ENCODE results near the gene KMT2B.

The KMT2B gene

DNA sequence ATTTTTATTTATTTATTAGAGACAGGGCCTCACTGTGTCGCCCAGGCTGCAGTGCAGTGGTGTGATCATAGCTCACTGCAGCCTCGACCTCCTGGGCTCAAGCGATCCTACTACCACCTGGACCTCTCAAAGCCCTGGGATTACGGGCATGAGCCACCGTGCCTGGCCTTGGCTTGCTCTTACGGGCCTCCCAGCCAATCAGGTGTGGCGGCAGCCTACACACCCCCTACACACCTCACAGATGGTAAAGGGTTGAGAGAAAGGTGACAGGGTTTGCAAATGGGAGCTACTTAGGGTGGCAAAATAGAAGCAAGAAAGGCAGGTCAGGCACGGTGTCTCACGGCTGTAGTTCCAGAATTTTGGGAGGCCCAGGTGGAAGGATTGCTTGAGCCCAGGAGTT lies 14.5 kb upstream of the KMT2B start:
- Histone ChIP-seq H3K4ac (ENCODE audit: low read depth, low read length) (no peak overlapping the region), H3K79me1 (ENCODE audit: low read length) (no peaks in the 10 kb centered on the region), H2BK5ac (ENCODE audit: low read depth, low read length, poor library complexity) (no peak overlapping the region), H3K9me3 (ENCODE audit: insufficient read depth, low read depth, low read length) (no peaks in the 10 kb centered on the region), H3K9ac (ENCODE audit: low read length) (no peak overlapping the region), H4K12ac (ENCODE audit: low read depth, low read length) (no peak overlapping the region), H3K79me2 (ENCODE audit: control insufficient read depth, insufficient read depth, low read length, poor library complexity) (no peaks in the 10 kb centered on the region), H2BK12ac (ENCODE audit: low read length) (no peak overlapping the region), H3K36me3 (ENCODE audit: control insufficient read depth in 1 of 2, insufficient read depth in 2 of 2, low read length in 2 of 2) (no peaks in the 10 kb centered on the region), H3K27me3 (ENCODE audit: insufficient read depth, low read length) (no peaks in the 10 kb centered on the region), H3K14ac (ENCODE audit: low read length) (no peak overlapping the region), H3K27ac (ENCODE audit: low read depth, low read length) (no peak overlapping the region), H4K8ac (ENCODE audit: low read depth, low read length) (no peak overlapping the region), H2AFZ (ENCODE audit: insufficient read depth, low read length, poor library complexity) (no peak overlapping the region), H2AK5ac (ENCODE audit: low read length) (no peak overlapping the region), H3K4me3 (ENCODE audit: low read depth, low read length) (no peak overlapping the region), H2BK120ac (ENCODE audit: insufficient read depth, low read length, poor library complexity) (no peak overlapping the region), H3K23ac (ENCODE audit: low read length) (no peak overlapping the region), H4K91ac (ENCODE audit: low read depth, low read length) (no peak overlapping the region), H3K4me1 (ENCODE audit: control insufficient read depth in 1 of 2, insufficient read depth in 2 of 2, low read length in 2 of 2) (peaks cover 3 to 5% of the 10 kb centered on the region in 2 experiments), H3K18ac (ENCODE audit: low read length) (no peak overlapping the region), H3K4me2 (ENCODE audit: low read length) (no peak overlapping the region)
- no peak for DNase-seq
- no CpG with 5 or more reads among the region's 9 CpGs for WGBS (ENCODE audit: extremely low coverage, insufficient coverage, insufficient read length)

DNA sequence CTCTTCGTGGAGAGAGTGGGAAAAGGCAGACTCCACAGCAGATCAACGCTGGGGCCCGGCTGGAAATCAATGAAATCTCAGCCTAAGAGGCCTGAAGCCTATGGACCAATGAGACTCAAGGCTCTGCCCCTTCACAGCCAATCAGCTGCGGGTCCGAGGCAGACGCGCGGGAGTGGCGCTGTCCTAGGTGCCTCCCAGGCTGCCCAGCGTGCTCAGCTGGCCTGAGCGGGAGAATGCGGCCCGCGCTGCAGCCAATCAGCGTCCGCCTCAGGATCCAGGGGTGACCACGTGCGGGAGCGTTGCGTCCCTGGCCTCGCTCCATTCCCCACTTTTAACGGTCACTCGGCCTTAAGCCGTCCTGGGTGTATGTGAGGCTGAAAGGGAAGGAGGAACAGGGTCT lies 13.6 kb upstream of the KMT2B start, which contains the start of gene ZBTB32:
ZBTB32 (plus strand) TSS at position 341 of the 400 bp plus-strand sequence. CDS start 10,069 bp downstream, outside the sequence.
- Histone ChIP-seq H3K27ac (ENCODE audit: low read depth, low read length) (no peak within 1 kb of the TSS), H2BK12ac (ENCODE audit: low read length) (no peak within 1 kb of the TSS), H4K8ac (ENCODE audit: low read depth, low read length) (no peak within 1 kb of the TSS), H3K4me2 (ENCODE audit: low read length) (no peak within 1 kb of the TSS), H3K18ac (ENCODE audit: low read length) (no peak within 1 kb of the TSS), H3K9ac (ENCODE audit: low read length) (no peak within 1 kb of the TSS), H2AFZ (ENCODE audit: insufficient read depth, low read length, poor library complexity) (no peak within 1 kb of the TSS), H3K14ac (ENCODE audit: low read length) (no peak within 1 kb of the TSS), H3K27me3 (ENCODE audit: insufficient read depth, low read length) (no peaks in the 10 kb centered on the region), H3K4ac (ENCODE audit: low read depth, low read length) (no peak within 1 kb of the TSS), H4K91ac (ENCODE audit: low read depth, low read length) (no peak within 1 kb of the TSS), H2BK120ac (ENCODE audit: insufficient read depth, low read length, poor library complexity) (no peak within 1 kb of the TSS), H2AK5ac (ENCODE audit: low read length) (no peak within 1 kb of the TSS), H3K79me2 (ENCODE audit: control insufficient read depth, insufficient read depth, low read length, poor library complexity) (no peaks in the 10 kb centered on the region), H3K23ac (ENCODE audit: low read length) (no peak within 1 kb of the TSS), H3K36me3 (ENCODE audit: control insufficient read depth in 1 of 2, insufficient read depth in 2 of 2, low read length in 2 of 2) (no peaks in the 10 kb centered on the region), H3K79me1 (ENCODE audit: low read length) (no peaks in the 10 kb centered on the region), H2BK5ac (ENCODE audit: low read depth, low read length, poor library complexity) (no peak within 1 kb of the TSS), H3K9me3 (ENCODE audit: insufficient read depth, low read depth, low read length) (no peaks in the 10 kb centered on the region), H4K12ac (ENCODE audit: low read depth, low read length) (no peak within 1 kb of the TSS), H3K4me3 (ENCODE audit: low read depth, low read length) (no peak within 1 kb of the TSS), H3K4me1 (ENCODE audit: control insufficient read depth in 1 of 2, insufficient read depth in 2 of 2, low read length in 2 of 2) (peaks cover 3 to 5% of the 10 kb centered on the region in 2 experiments)
- WGBS (ENCODE audit: extremely low coverage, insufficient coverage, insufficient read length), result no CpG with 5 or more reads among the region's 24 CpGs
- DNase-seq, result peak in 1 of 2 donors; percentile 40

DNA sequence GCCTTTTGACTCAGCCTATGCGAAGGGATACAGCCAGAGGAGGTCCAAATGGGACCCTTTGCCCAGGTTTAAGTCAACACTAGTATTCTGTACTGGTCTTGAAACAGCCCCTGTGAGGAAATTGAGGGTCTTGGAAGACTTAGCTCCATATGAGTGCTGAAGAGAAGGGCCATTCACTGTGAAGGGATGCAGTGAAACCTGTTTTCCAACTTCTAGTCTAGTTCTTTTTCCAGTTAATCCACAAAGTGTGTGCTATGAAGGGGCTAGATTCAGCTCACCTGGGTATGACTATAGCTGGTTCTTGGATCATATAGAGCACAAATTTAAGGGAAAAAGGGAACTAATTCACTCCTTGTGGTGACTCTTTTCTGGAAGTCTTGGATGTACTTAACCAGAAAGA lies 9.4 kb upstream of the KMT2B start:
- DNase-seq, result peak; percentile 43 to 75
- no peak overlapping the region for H2BK120ac ChIP-seq (ENCODE audit: insufficient read depth, low read length, poor library complexity)

DNA sequence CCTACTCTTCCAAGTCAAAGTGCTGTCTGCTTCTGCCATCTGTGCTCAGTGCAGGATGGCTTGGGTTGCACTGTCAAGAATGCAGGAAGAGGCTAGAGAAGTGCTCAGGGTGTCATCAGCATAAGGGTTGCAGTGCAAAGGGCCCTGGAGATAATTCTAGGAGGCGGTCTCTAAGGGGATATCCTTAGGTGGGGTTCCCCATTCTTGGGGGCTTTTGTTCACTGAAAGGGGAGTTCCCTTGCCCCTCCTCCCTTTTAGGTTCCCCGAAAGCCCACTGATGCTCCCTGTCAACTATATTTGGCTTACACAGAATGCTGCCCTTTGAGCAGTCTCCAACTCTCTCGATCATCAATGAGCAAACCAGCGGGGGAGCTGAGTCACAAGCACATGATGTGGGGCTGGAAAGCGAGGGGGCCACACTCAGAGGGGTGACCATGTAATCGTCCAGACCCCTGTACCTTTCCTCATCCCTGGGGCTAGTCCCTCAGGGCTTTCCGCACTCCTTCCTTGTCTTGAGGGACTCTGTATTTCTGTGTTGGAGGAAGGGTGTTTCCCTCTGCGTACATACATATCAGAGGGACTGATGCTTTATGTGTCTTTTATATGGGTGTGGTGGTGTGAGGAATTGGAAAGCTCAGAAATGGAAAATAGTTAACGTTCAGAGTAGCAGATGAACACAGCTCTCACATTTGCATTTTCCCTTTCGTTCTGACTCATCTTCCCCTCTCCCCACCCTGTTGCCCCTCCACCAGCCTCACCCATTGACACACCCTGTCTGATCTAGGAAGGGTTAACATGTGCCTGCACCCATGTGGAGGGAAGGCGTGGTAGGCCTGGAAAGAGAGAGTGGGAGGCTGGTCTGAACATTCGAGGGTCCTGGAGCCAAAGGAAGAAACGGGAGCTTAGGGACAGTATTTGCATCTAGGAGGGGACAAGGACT lies 6.7 kb upstream of the KMT2B start:
- Histone ChIP-seq H3K14ac (ENCODE audit: low read length) (no peak overlapping the region), H4K91ac (ENCODE audit: low read depth, low read length) (no peak overlapping the region), H3K79me1 (ENCODE audit: low read length) (no peaks in the 10 kb centered on the region), H3K27ac (ENCODE audit: low read depth, low read length) (no peak overlapping the region), H2BK12ac (ENCODE audit: low read length) (no peak overlapping the region), H3K4ac (ENCODE audit: low read depth, low read length) (no peak overlapping the region), H4K8ac (ENCODE audit: low read depth, low read length) (no peak overlapping the region), H3K36me3 (ENCODE audit: control insufficient read depth in 1 of 2, insufficient read depth in 2 of 2, low read length in 2 of 2) (no peaks in the 10 kb centered on the region), H3K4me3 (ENCODE audit: low read depth, low read length) (no peak overlapping the region), H3K18ac (ENCODE audit: low read length) (no peak overlapping the region), H2BK5ac (ENCODE audit: low read depth, low read length, poor library complexity) (no peak overlapping the region), H3K4me2 (ENCODE audit: low read length) (no peak overlapping the region), H4K12ac (ENCODE audit: low read depth, low read length) (no peak overlapping the region), H3K79me2 (ENCODE audit: control insufficient read depth, insufficient read depth, low read length, poor library complexity) (no peaks in the 10 kb centered on the region), H2BK120ac (ENCODE audit: insufficient read depth, low read length, poor library complexity) (no peak overlapping the region), H3K27me3 (ENCODE audit: insufficient read depth, low read length) (no peaks in the 10 kb centered on the region), H3K4me1 (ENCODE audit: control insufficient read depth in 1 of 2, insufficient read depth in 2 of 2, low read length in 2 of 2) (peaks cover 5% of the 10 kb centered on the region in 2 experiments), H2AK5ac (ENCODE audit: low read length) (no peak overlapping the region), H3K23ac (ENCODE audit: low read length) (no peak overlapping the region), H2AFZ (ENCODE audit: insufficient read depth, low read length, poor library complexity) (no peak overlapping the region), H3K9me3 (ENCODE audit: insufficient read depth, low read depth, low read length) (no peaks in the 10 kb centered on the region), H3K9ac (ENCODE audit: low read length) (no peak overlapping the region)
- no peak for DNase-seq
- WGBS (ENCODE audit: extremely low coverage, insufficient coverage, insufficient read length), result no CpG with 5 or more reads among the region's 13 CpGs

More for the DNA sequence above, 9.4 kb upstream of the KMT2B start:
- Histone ChIP-seq H4K91ac (ENCODE audit: low read depth, low read length) (no peak overlapping the region), H3K14ac (ENCODE audit: low read length) (no peak overlapping the region), H2AFZ (ENCODE audit: insufficient read depth, low read length, poor library complexity) (no peak overlapping the region), H3K9ac (ENCODE audit: low read length) (no peak overlapping the region), H3K23ac (ENCODE audit: low read length) (no peak overlapping the region), H3K4me3 (ENCODE audit: low read depth, low read length) (no peak overlapping the region), H3K36me3 (ENCODE audit: control insufficient read depth in 1 of 2, insufficient read depth in 2 of 2, low read length in 2 of 2) (no peaks in the 10 kb centered on the region), H3K79me1 (ENCODE audit: low read length) (no peaks in the 10 kb centered on the region), H2BK12ac (ENCODE audit: low read length) (no peak overlapping the region), H3K4me2 (ENCODE audit: low read length) (no peak overlapping the region), H3K4me1 (ENCODE audit: control insufficient read depth in 1 of 2, insufficient read depth in 2 of 2, low read length in 2 of 2) (no peaks in the 10 kb centered on the region), H3K27me3 (ENCODE audit: insufficient read depth, low read length) (no peaks in the 10 kb centered on the region), H3K18ac (ENCODE audit: low read length) (no peak overlapping the region), H2BK5ac (ENCODE audit: low read depth, low read length, poor library complexity) (no peak overlapping the region), H3K9me3 (ENCODE audit: insufficient read depth, low read depth, low read length) (no peaks in the 10 kb centered on the region), H2AK5ac (ENCODE audit: low read length) (no peak overlapping the region), H3K4ac (ENCODE audit: low read depth, low read length) (no peak overlapping the region), H3K79me2 (ENCODE audit: control insufficient read depth, insufficient read depth, low read length, poor library complexity) (no peaks in the 10 kb centered on the region), H4K8ac (ENCODE audit: low read depth, low read length) (no peak overlapping the region), H4K12ac (ENCODE audit: low read depth, low read length) (no peak overlapping the region), H3K27ac (ENCODE audit: low read depth, low read length) (no peak overlapping the region)
- no CpG with 5 or more reads among the region's 1 CpG for WGBS (ENCODE audit: extremely low coverage, insufficient coverage, insufficient read length)

All from trophoblast cell (in vitro differentiated cells and primary cell).